Transverse colon (tissue), 4 donors: ENCODE data around the gene LETM1. TPM values are rescaled to one million over a fixed set of nuclear protein-coding genes. Genes with fewer than 3 reads are reported as not detected.
"Not testable (repeated sequence)": the region's sequence is repeated elsewhere in the genome, so short reads cannot be mapped to it uniquely, and the experiment has no call there.

Source experiments
- DNase-seq: peaks from one replicate; pipeline ENCODE4 v3.0.0-alpha.2; 2019
- H3K27ac ChIP-seq, 4 donors: fragments of 200-600 bp; sonication (generic); 2 replicates each; pipeline ENCODE4 v1.5.1; 2016 to 2018; ENCODE audit warnings: inconsistent platforms in 4 of 4
- H3K27me3 ChIP-seq: fragments of 200-600 bp; sonication (generic); 2 replicates; pipeline ENCODE4 v1.5.1; 2017; ENCODE audit warnings: inconsistent platforms
- H3K36me3 ChIP-seq, 4 donors: fragments of 200-600 bp; sonication (generic); 2 replicates each; pipeline ENCODE4 v1.5.1; 2017 to 2019; ENCODE audit warnings: inconsistent platforms in 4 of 4
- H3K4me1 ChIP-seq, 4 donors: fragments of 200-600 bp; sonication (generic); 2 replicates each; pipeline ENCODE4 v1.5.1; 2017 to 2020; ENCODE audit warnings: inconsistent platforms in 4 of 4
- H3K4me3 ChIP-seq, 4 donors: fragments of 200-600 bp; sonication (generic); 1 replicate in 1 of 4; 2 replicates in 3 of 4; pipeline versions ENCODE4 v1.5.1 to v1.6.1; 2017 to 2019; ENCODE audit warnings: inconsistent platforms in 4 of 4
- H3K9me3 ChIP-seq, 2 donors: fragments of 200-600 bp; sonication (generic); 2 replicates each; pipeline ENCODE4 v1.5.1; 2017 to 2019; ENCODE audit warnings: inconsistent platforms in 2 of 2
- EP300 ChIP-seq: sonication (generic); formaldehyde crosslinking; IDR thresholded peaks from one replicate; pipeline ENCODE4 v1.6.1; 2017; ENCODE audit warnings: antibody characterized with exemption, low read depth
- POLR2A ChIP-seq: fragments of 450-650 bp; IDR thresholded peaks from one replicate; pipeline ENCODE4 v1.6.1; 2016; ENCODE audit warnings: antibody characterized with exemption, mild to moderate bottlenecking, moderate library complexity
- POLR2AphosphoS5 ChIP-seq, 3 donors: sonication (generic); formaldehyde crosslinking; IDR thresholded peaks; one replicate each; pipeline ENCODE4 v1.6.1; 2016; ENCODE audit warnings: antibody characterized with exemption in 3 of 3
- WGBS, 2 donors: methylation state at CpG; one replicate each; pipeline ENCODE4 v1.1.5; 2018; ENCODE audit warnings: low coverage in 1 of 2; 5-methylcytosine and 5-hydroxymethylcytosine counted together
- in situ Hi-C, 4 donors: fragments of 200-750 bp; cut with MboI; loops; one replicate each; pipeline versions ENCODE4 v1.15.0 to v1.15.1; 2017; ENCODE audit warnings: low sequenced_read_pairs in 3 of 4, low pct_ligation_motif_present in 1 of 4, low pct_unique_long_range_greater_than_20kb in 1 of 4
- intact Hi-C: fragments of 100-400 bp; cut with DNase I; formaldehyde crosslinking; loops from one replicate; pipeline ENCODE4 v1.15.1; 2023; ENCODE audit warnings: low total_unique reads
- total RNA-seq, 4 donors: library from RNA; depleted of rRNA; stranded (reverse); fragments of >200 nt; gene quantifications; one replicate each; pipeline ENCODE4 v1.1.0, GENCODE V29; 2016
- TF ChIP-seq, protein P1 (sequence below), 5 experiments: fragments of 200-600 bp in 3 of 5; fragments of 450-650 bp in 2 of 5; sonication (generic) in 3 of 5; IDR thresholded peaks; 1 replicate in 2 of 5; 2 replicates in 3 of 5; pipeline ENCODE4 v1.5.1; 2016 to 2017; ENCODE audit warnings: antibody characterized with exemption in 5 of 5, inconsistent platforms in 3 of 5, mild to moderate bottlenecking in 2 of 5, moderate library complexity in 1 of 5

LETM1 gene
- total RNA-seq, 4 donors from 2014 or later: 173 to 469 (median 243) TPM

DNA sequence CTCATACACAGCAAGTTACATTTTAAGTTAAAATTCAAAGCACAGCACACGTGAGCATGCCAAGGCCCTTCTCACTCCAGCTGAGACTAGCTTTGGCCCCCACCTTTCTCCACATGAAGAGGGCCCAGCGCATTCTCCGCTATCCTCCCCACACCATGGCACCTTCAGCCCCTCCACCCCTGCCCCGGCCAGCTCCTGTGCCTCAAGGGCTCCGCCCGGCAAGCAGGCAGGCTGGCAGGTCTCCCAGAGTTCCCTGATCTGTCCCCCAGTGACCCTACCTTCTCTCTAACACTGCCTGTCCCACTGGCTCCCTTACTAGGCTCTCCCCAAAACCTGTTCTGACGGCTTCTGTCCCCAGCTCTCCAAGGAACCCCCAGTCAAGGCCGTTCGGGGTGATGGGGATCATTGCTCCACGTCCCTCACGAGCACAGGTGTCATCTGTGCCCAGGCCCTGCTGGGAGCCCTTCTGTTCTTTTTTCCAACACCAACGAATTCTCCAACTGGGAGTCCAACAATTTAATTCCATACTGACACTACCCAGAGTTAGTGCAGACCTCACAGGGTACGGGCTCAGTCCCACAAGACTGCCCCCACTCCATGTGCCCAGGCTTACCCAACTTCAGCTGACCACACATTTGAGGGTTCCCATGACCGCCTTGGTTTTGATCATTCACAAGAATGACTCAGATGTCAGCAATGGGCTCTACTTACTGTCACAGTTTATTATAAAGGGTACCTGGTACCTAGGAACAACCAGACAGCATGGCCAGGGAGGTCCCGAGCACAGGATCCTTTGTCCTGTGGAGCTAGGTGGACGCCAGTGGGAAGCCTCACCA is 4.2 kb downstream of the LETM1 start:
- TF ChIP-seq, protein P1, sequence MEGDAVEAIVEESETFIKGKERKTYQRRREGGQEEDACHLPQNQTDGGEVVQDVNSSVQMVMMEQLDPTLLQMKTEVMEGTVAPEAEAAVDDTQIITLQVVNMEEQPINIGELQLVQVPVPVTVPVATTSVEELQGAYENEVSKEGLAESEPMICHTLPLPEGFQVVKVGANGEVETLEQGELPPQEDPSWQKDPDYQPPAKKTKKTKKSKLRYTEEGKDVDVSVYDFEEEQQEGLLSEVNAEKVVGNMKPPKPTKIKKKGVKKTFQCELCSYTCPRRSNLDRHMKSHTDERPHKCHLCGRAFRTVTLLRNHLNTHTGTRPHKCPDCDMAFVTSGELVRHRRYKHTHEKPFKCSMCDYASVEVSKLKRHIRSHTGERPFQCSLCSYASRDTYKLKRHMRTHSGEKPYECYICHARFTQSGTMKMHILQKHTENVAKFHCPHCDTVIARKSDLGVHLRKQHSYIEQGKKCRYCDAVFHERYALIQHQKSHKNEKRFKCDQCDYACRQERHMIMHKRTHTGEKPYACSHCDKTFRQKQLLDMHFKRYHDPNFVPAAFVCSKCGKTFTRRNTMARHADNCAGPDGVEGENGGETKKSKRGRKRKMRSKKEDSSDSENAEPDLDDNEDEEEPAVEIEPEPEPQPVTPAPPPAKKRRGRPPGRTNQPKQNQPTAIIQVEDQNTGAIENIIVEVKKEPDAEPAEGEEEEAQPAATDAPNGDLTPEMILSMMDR (IDR thresholded peaks at IDR 0.05): no peak
- TF ChIP-seq POLR2A (no peak), EP300 (no peak), POLR2AphosphoS5 (IDR thresholded peaks at IDR 0.05) (no peak)
- 79% methylated on average over 16 of the region's 16 CpGs; no CpG with 5 or more reads in 1 of the 2 donors for WGBS, 2 donors
- in situ Hi-C loops: no loop called here
- peaks cover 14 to 51% (median 36%) of the 10 kb centered on the region in 4 donors for H3K4me1 ChIP-seq
- peaks cover 0 to 10% (median 0%) of the 10 kb centered on the region in 4 donors for H3K36me3 ChIP-seq
- H3K4me3 ChIP-seq: no peak overlapping the region
- no peaks in the 10 kb centered on the region for H3K27me3 ChIP-seq
- intact Hi-C loops: loop anchor here (10.0 kb wide), 1 partner anchor 53 kb away; no protein-coding TSS in a partner anchor
- no peak for DNase-seq
- no peaks in the 10 kb centered on the region for H3K9me3 ChIP-seq
- peak overlapping the region; percentile 51 to 71 (median 64) for H3K27ac ChIP-seq

DNA sequence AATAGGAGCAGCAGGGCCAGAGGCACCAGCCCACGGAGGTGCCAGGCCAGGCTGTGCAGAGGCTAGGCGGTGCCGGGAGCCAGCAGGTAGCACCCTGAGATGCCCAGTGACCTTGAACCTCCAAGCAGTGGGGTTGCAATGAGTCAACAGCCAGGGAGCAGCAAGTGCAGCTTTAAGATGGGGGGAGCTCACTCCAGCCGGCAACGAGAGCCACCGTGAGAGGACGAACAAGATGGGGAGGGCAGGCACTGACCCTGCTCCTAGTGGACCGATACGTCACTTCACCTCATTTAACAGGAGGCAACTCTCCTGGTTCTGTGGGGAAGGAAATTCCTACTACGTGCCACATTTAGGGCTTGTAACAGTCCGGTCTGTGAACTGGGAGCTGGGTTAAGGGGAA is 4.8 kb downstream of the LETM1 start:
- peaks cover 0 to 10% (median 0%) of the 10 kb centered on the region in 4 donors for H3K36me3 ChIP-seq
- H3K9me3 ChIP-seq: no peaks in the 10 kb centered on the region
- DNase-seq: no peak
- WGBS, 2 donors: 82% methylated on average over 11 of the region's 11 CpGs; no CpG with 5 or more reads in 1 of the 2 donors
- H3K4me1 ChIP-seq: peaks cover 14 to 51% (median 35%) of the 10 kb centered on the region in 4 donors
- in situ Hi-C loops (no loop called here), intact Hi-C loops (loop anchor here (10.0 kb wide), 1 partner anchor 54 kb away; no protein-coding TSS in a partner anchor)
- TF ChIP-seq POLR2A (no peak), POLR2AphosphoS5 (IDR thresholded peaks at IDR 0.05) (no peak), EP300 (no peak)
- TF ChIP-seq, protein P1 (IDR thresholded peaks at IDR 0.05): no peak
- no peaks in the 10 kb centered on the region for H3K27me3 ChIP-seq
- peak overlapping the region in 2 of 4 donors; percentile 69 to 71 for H3K27ac ChIP-seq
- no peak overlapping the region for H3K4me3 ChIP-seq

DNA sequence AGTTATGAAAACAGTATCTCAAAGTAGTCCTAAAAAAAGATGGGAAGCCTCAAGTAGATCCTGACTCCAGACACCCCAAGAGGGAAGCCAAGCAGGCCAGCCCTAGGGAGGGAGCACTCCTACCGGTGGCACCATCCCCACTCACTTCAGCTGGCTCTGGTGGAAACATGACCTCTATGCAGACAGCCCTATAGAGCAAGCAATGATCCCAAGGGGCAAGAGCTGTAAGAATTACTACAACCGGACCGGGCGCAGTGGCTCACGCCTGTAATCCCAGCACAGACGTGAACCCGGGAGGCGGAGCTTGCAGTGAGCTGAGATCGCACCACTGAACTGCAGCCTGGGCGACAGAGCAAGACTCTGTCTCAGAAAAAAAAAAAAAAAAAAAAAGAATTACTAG is 5.7 kb downstream of the LETM1 start:
- Histone ChIP-seq H3K4me1 (peaks cover 14 to 49% (median 34%) of the 10 kb centered on the region in 4 donors), H3K27ac (no peak overlapping the region), H3K36me3 (peaks cover 0 to 13% (median 0%) of the 10 kb centered on the region in 4 donors), H3K4me3 (no peak overlapping the region), H3K27me3 (no peaks in the 10 kb centered on the region), H3K9me3 (no peaks in the 10 kb centered on the region)
- 88% methylated on average over 10 of the region's 10 CpGs; no CpG with 5 or more reads in 1 of the 2 donors for WGBS, 2 donors
- in situ Hi-C loops: no loop called here
- intact Hi-C loops: loop anchor here (10.0 kb wide), 1 partner anchor 55 kb away; no protein-coding TSS in a partner anchor
- no peak for DNase-seq
- no peak for TF ChIP-seq POLR2A
- TF ChIP-seq, protein P1 (IDR thresholded peaks at IDR 0.05): no peak
- no peak for TF ChIP-seq POLR2AphosphoS5 (IDR thresholded peaks at IDR 0.05)
- TF ChIP-seq EP300: no peak

DNA sequence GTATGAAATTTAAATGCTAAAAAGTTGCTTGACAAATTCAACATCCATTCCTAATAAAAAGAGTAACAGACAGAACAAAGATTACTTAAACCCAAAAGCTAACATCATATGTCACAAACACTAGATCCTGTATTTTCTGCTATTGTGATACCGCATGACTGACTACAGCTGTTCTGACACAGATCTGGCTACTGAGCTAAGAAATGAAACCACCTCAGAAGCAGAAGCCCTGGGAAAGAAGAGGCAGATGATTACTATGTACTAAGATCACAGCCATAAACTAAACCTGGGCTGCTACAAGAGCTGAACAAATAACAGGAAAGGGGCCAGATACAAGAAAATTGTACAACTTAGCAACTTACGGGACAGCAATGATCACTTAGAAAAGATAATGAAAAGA is 9.4 kb downstream of the LETM1 start:
- Histone ChIP-seq H3K4me1 (peaks cover under 1 to 16% (median 10%) of the 10 kb centered on the region in 4 donors), H3K27me3 (no peaks in the 10 kb centered on the region), H3K27ac (no peak overlapping the region), H3K4me3 (no peak overlapping the region), H3K36me3 (peaks cover 0 to 23% (median 0%) of the 10 kb centered on the region in 4 donors), H3K9me3 (no peaks in the 10 kb centered on the region)
- 95 to 100% methylated on average over 2 of the region's 2 CpGs for WGBS, 2 donors
- intact Hi-C loops: no loop called here
- DNase-seq: no peak
- in situ Hi-C loops: no loop called here
- no peak for TF ChIP-seq EP300
- TF ChIP-seq POLR2A: no peak
- no peak for TF ChIP-seq POLR2AphosphoS5 (IDR thresholded peaks at IDR 0.05)

DNA sequence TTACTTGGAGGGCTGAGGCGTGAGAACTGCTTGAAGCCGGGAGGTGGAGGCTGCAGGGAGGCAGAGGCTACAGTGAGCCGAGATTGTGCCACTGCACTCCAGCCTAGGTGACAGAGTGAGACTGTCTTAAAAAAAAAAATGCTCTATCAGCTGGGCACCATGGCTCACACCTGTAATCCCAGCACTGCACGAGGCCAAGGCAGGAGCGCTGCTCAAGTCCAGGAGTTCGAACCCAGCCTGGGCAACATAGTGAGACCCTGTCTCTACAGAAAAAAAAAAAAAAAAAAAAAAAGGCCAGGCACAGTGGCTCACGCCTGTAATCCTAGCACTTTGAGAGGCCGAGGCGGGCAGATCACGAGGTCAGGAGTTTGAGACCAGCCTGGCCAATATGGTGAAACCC is 11.3 kb downstream of the LETM1 start:
- 96 to 100% methylated on average over 2 to 10 of the region's 10 CpGs for WGBS, 2 donors
- in situ Hi-C loops, H3K4me1 ChIP-seq, H3K4me3 ChIP-seq, H3K27ac ChIP-seq, intact Hi-C loops, H3K9me3 ChIP-seq, DNase-seq, H3K27me3 ChIP-seq: not testable (repeated sequence)
- H3K36me3 ChIP-seq: peaks cover 0 to 32% (median 2%) of the 10 kb centered on the region in 4 donors
